NCI-H2029 treated with DMSO at 0.1 percent for 48 hours (cell line): ENCODE measurements around the gene PATL1.

Experiments used
- DNase-seq: peaks from one replicate; lab custom pipeline; 2025; lab: John Stamatoyannopoulos, UW

The PATL1 gene

DNA sequence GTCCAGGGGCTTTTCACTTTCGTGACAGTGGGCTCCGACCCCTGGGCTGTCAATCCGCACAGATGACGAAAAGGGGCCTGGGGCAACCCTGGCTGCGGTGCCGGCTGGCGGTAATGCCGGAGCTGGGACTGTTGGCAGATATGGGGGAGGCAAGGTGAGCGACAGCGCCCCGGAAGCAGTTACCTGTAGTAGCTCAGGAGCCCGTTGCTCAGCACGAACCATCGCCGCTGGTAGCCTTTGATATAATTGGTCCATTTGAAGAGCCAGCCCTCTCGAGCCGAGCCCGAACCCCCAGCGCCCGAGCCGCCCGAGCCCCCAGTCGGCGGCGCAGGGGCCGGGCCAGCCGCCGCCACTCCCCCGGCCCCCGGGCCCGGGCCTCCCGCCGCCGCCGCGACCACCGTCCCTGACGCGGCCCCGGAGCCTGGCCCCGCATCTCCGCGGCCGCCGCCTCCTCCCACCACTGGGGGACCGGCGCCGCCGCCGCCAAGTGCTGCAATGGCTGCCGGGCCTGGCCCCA lies 53.7 kb downstream of the PATL1 start:
- peak; percentile 28 for DNase-seq

DNA sequence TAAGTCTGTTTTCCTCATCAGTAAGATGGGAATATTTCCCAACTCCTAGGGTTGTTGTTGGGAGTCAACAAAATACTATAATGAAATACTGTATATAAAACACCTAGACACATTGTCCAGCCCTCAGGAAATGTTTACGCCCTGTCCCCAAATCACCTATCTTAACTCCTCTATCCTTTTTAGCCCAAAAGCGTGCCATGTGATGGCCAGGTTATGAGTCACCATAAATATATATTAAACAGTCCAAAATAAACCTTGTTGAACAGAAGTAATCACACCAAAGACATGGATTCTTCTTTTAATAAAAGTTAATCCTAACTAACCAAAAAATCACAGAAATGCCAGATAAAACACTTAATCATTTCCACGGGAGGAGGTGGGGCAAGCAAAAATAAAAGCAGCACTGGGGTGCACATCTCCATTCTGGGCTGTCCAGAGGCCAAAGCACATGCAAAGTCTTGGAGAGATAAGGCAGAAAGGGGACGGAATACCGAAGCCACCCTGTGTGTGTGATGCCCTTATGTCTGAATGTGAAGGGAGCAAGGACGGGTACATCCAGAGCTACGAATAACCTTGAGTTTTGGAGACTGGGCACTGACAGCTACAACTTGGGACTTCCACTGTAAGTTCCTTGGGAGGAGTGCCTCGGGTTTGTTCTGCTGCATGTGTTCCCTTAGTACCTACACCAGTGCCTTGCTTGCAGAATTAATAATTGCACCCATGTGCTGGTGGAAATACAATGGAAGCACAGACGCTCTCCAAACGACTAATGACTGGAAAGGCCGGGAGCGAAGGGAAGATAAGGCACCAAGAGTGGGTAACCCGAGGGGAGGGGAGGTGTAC lies 54.3 kb downstream of the PATL1 start:
- DNase-seq = no peak

DNA sequence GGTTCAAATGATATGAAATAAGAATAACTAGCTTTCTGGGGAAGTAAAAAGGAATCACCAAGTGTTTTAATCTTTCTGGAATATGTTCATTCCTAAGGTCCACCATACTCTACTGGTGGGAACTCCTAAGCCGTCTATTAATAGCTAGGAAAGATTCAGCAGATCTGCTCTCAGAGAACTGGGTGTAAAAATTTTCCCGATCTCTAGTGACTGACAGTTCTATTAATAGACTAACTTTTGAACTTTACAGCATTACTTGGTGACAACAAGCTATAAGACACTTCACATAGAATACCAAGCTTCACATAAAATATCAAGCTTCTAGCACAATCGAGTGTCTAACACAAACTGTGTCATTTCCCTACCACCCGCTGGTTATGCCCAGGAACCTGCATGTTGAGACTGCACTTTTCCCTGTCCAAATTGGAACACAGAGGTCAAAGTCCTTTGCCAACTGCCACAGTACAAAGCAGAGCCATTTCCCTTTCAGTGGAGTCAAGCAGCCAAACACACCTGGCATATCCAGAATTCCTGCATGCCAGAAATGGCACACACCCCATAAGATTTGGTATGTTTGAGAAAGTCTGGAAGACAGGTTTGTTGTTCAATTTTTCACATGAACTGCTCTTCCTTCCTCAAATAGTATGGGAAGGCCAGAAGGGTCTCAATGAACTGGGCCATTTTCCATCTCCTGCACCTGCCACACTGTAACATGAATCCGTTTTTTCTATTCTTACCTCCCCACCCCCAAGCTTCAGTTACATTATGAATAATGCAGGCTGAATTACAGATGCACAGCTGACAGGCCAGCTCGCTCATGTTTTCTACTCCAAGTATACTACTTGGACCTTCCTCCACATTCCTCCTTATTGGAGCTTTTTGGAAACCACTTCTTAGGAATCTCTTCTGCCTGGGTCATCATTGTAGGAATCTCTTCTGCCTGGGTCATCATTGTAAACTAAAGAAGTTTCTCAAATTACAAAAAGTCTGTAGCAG lies 57.0 kb downstream of the PATL1 start:
- peak; percentile 80 for DNase-seq

DNA sequence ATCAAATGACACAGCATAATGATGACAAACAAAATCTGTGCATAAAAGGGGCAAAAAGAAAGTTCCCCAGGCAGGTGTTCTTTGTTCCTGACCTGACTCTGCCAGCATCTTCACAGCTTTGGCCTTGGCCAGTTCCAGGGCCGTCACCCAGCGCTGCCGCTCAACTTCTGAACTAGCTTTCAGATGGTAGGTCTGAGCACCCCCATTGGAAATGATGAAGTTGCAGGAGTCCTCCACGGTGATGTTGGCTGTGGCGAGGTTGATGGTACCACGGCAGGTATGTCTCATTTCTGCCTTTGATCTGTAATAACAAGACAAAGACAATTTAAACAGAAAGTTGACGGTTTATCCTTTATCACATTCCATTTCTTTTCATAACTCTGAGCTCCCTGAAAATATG lies 58.5 kb downstream of the PATL1 start:
- no peak for DNase-seq

DNA sequence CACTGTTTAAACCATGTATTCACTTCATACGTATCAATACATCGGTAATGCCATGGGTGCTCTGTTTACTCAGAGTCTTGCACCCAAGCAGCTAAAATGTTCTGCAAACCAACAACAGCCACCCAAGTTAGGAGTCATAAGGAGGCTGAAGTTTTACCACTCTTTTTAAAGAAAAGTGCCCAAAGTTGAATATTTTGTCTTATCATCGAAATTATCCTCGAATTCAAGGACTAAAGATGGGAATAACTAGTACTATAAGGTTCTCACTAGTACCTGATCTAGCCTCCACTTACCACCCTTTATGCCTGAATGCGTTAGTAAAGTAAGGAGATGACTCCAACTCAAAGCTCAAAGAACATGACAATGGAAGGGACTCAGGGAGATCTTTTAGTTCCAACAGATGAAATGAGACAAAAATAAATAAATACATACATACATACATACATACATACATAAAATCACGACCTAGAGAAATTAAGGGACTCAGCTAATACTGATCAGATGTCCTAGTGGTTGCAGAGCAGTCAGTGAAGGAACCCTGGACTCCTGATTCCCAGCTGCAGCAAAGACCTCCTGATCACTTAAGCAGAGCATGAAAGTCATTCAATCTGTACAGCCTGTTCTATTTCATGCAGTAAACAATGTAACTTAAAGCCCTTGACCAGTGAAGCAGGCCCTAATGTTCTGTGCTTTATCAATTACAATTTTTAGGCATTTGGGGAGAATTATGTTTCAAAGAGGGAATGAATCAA lies 61.0 kb downstream of the PATL1 start:
- no peak for DNase-seq

DNA sequence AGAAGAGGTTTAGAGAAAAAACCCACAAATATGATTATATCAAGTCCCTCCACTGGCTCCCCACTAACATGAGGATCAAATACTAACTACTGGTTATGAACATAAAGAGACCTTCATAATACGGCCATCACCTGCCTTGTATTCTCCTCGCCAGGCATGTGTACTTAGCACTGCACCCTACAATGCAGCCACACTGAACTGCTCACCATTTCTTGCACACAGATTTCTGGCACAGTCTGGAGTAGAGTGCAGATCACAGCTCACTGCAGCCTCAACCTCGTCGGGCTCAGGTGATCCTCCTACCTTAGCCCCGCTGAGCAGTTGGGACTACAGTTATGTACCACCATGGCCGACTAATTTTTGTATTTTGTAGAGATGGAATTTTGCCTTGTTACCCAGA lies 66.4 kb downstream of the PATL1 start:
- no peak for DNase-seq

DNA sequence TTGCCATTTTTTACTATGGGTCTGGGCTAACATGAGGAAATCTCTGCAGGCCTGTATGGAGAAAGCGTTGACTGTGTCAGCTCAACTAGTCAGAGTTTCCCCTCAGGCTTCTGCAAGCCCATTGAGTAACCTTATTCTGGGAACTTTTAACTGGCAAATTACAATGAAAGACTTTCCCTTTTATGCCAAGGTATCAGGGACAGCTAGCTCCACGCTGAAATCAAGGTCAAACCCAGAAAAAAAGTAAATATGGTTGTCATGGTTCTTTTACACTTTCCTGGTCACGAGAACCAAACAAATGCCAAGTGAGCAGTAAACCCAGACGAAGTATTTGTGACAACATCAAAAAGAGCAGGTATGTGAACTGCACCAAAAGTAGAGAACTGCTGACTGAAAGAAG lies 67.0 kb downstream of the PATL1 start:
- no peak for DNase-seq

DNA sequence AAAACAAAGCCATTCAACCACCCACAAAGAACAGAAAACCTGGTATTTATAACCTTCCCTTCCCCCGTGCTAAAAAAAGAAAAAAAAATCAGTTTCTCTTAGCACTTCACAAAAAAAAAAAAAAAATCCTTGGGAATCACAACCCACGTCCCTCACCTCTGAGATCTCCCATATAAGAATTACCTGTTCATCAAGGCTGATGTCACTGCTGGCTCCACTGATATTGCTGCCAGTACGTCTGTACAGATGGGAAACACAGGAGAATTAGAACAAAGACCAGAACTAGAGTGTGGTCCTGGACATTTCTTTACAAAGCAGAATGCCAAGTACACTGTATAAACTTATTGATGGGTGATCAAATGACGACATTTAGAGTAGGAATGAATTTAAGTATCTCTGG lies 68.2 kb downstream of the PATL1 start:
- no peak for DNase-seq

DNA sequence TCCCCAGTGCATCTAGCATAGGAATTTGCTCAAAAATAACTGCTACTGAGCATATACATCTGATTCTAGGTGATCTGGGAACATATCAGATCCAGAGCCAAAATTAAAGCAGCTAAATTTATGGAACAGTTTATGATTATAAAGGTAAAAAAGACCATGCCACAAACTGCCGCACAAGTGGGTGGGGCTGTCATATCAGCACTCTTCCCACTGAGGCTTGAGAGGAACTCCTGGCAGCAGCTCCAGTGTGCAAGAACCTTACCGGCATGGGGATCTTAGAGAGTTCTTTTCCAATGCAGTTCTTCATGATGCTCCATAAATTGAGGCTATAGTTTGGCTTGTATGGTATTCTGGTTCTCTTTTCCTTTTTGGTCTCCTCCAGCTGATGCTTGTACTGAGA lies 68.6 kb downstream of the PATL1 start:
- no peak for DNase-seq

DNA sequence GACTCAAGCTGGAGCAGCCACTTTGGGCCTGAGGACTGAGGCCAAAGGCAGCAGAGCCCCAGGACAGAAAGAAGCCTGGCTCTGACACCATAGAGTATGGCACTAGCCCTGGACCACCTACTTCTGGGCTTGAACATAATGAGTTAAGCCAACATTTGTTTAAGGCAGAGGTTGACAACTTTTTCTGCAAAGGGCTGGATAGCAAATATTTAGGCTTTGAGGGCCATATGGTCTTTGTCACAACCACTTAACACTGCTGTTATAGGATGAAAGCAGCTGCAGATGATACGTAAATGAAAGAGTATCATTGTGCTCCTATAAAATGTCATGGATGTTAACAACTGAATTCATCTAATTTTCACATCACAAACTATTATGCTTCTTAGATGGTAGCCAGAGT lies 69.9 kb downstream of the PATL1 start:
- no peak for DNase-seq
